Prostate gland (tissue), 2 donors: Measurements from ENCODE around the gene LRRC4B.

Source experiments
- CTCF ChIP-seq, 4 experiments: fragments of 200-600 bp in 2 of 4; fragments of 450-650 bp in 2 of 4; sonication (generic) in 2 of 4; IDR thresholded peaks; 1 replicate in 3 of 4; 2 replicates in 1 of 4; pipeline ENCODE4 v1.5.1; 2016 to 2019; ENCODE audit warnings: antibody characterized with exemption in 4 of 4, mild to moderate bottlenecking in 2 of 4, moderate library complexity in 2 of 4
- POLR2A ChIP-seq: fragments of 450-650 bp; IDR thresholded peaks from one replicate; pipeline ENCODE4 v1.6.1; 2016; ENCODE audit warnings: antibody characterized with exemption, mild to moderate bottlenecking
- POLR2AphosphoS5 ChIP-seq: sonication (generic); formaldehyde crosslinking; IDR thresholded peaks from one replicate; pipeline ENCODE4 v1.6.1; 2017; ENCODE audit warnings: antibody characterized with exemption

GRCh38 chr19:50569938-50570540, 1.8 kb upstream of the LRRC4B start:
- TF ChIP-seq CTCF (IDR thresholded peaks at IDR 0.05) = no peak
- TF ChIP-seq POLR2A = no peak
- TF ChIP-seq POLR2AphosphoS5 = no peak
